ENCODE results near the gene KLF2.
"Not testable (repeated sequence)": the region's sequence is repeated elsewhere in the genome, so short reads cannot be mapped to it uniquely, and the experiment has no call there.

Gene KLF2

GRCh38 chr19:16345457-16345856 is 20.8 kb downstream of the KLF2 start:
- H3K4me3 ChIP-seq (ENCODE audit: low read depth, low read length), result no peak overlapping the region
- TF ChIP-seq CTCF (IDR thresholded peaks at IDR 0.05; ENCODE audit: borderline replicate concordance, insufficient read depth, low read depth, low read length), result no peak

GRCh38 chr19:16347099-16347498 is 22.5 kb downstream of the KLF2 start:
- not testable (repeated sequence) for H3K4me3 ChIP-seq (ENCODE audit: low read depth, low read length)

- TF ChIP-seq CTCF (IDR thresholded peaks at IDR 0.05; ENCODE audit: borderline replicate concordance, insufficient read depth, low read depth, low read length), result no peak
- H3K4me3 ChIP-seq (ENCODE audit: low read depth, low read length), result no peak overlapping the region
Observed at GRCh38 chr19:16347706-16348105, 23.1 kb downstream of the KLF2 start.

GRCh38 chr19:16349551-16350152 is 25.0 kb downstream of the KLF2 start:
- H3K4me3 ChIP-seq (ENCODE audit: low read depth, low read length), result no peak overlapping the region
- TF ChIP-seq CTCF (IDR thresholded peaks at IDR 0.05; ENCODE audit: borderline replicate concordance, insufficient read depth, low read depth, low read length), result no peak

- H3K4me3 ChIP-seq (ENCODE audit: low read depth, low read length), result no peak overlapping the region
- TF ChIP-seq CTCF (IDR thresholded peaks at IDR 0.05; ENCODE audit: borderline replicate concordance, insufficient read depth, low read depth, low read length), result no peak
Observed at GRCh38 chr19:16351133-16351809, 26.6 kb downstream of the KLF2 start.

- H3K4me3 ChIP-seq (ENCODE audit: low read depth, low read length), result no peak overlapping the region
- TF ChIP-seq CTCF (IDR thresholded peaks at IDR 0.05; ENCODE audit: borderline replicate concordance, insufficient read depth, low read depth, low read length), result no peak
Observed at GRCh38 chr19:16355293-16356043, 30.8 kb downstream of the KLF2 start.

GRCh38 chr19:16358456-16358855 is 33.8 kb downstream of the KLF2 start:
- no peak overlapping the region for H3K4me3 ChIP-seq (ENCODE audit: low read depth, low read length)
- no peak for TF ChIP-seq CTCF (IDR thresholded peaks at IDR 0.05; ENCODE audit: borderline replicate concordance, insufficient read depth, low read depth, low read length)
